MM.1S (cell line): Measurements from ENCODE around the gene PLXND1.

Source experiments
- DNase-seq: peaks from one replicate; pipeline ENCODE4 v3.0.0-alpha.2; 2015
- H2AFZ ChIP-seq: fragments of 300-600 bp; sonication (generic); 2 replicates; pipeline ENCODE4 v1.6.0; 2016; ENCODE audit warnings: antibody characterized with exemption, low read length
- H3F3A ChIP-seq: fragments of 300-600 bp; sonication (generic); 2 replicates; pipeline ENCODE4 v1.6.1; 2016; ENCODE audit warnings: mild to moderate bottlenecking, antibody characterized with exemption, low read length, moderate library complexity, mixed read lengths; ENCODE audit not compliant: insufficient read depth
- H3K27ac ChIP-seq: fragments of 300-600 bp; sonication (generic); 2 replicates; pipeline ENCODE4 v1.5.1; 2016; ENCODE audit warnings: mild to moderate bottlenecking, low read length
- H3K27me3 ChIP-seq: fragments of 300-600 bp; sonication (generic); replicated peaks from 2 replicates; pipeline ENCODE4 v1.6.0; 2016; ENCODE audit warnings: low read length; ENCODE audit not compliant: insufficient read depth
- H3K36me3 ChIP-seq: fragments of 300-600 bp; sonication (generic); replicated peaks from 2 replicates; pipeline ENCODE4 v1.6.1; 2016; ENCODE audit warnings: mild to moderate bottlenecking, low read length, mixed read lengths; ENCODE audit not compliant: insufficient read depth
- H3K4me1 ChIP-seq: fragments of 300-600 bp; sonication (generic); 2 replicates; pipeline ENCODE4 v1.6.1; 2016; ENCODE audit warnings: low read length, mixed read lengths
- H3K4me2 ChIP-seq: fragments of 300-600 bp; sonication (generic); 2 replicates; pipeline ENCODE4 v1.6.0; 2016; ENCODE audit warnings: low read depth, low read length
- H3K4me3 ChIP-seq: fragments of 300-600 bp; sonication (generic); 2 replicates; pipeline ENCODE4 v1.5.1; 2016; ENCODE audit warnings: low read length, mixed read lengths
- H3K79me2 ChIP-seq: fragments of 300-600 bp; sonication (generic); 2 replicates; pipeline ENCODE4 v1.6.1; 2016; ENCODE audit warnings: mixed run types, low read length, mixed read lengths
- H3K9ac ChIP-seq: fragments of 300-600 bp; sonication (generic); 2 replicates; pipeline ENCODE4 v1.6.1; 2016; ENCODE audit warnings: low read length, mixed read lengths
- H3K9me2 ChIP-seq: fragments of 300-600 bp; sonication (generic); replicated peaks from 2 replicates; pipeline ENCODE4 v1.6.1; 2016; ENCODE audit warnings: mild to moderate bottlenecking, low read length, mixed read lengths; ENCODE audit not compliant: insufficient read depth
- H3K9me3 ChIP-seq: fragments of 300-600 bp; sonication (generic); replicated peaks from 2 replicates; pipeline ENCODE4 v1.6.1; 2016; ENCODE audit warnings: mild to moderate bottlenecking, low read length, mixed read lengths; ENCODE audit not compliant: insufficient read depth
- H4K20me1 ChIP-seq: fragments of 300-600 bp; sonication (generic); 2 replicates; pipeline ENCODE4 v1.6.1; 2016; ENCODE audit warnings: mild to moderate bottlenecking, low read length, moderate library complexity, mixed read lengths; ENCODE audit not compliant: insufficient read depth
- EZH2 ChIP-seq: fragments of 300-600 bp; sonication (generic); optimal IDR thresholded peaks from 2 replicates; pipeline ENCODE3; 2017; ENCODE audit warnings: low read depth, mild to moderate bottlenecking, antibody characterized with exemption, low read length, mixed read lengths
- EZH2phosphoT487 ChIP-seq: fragments of 300-600 bp; sonication (generic); IDR thresholded peaks from 2 replicates; pipeline ENCODE4 v1.6.1; 2018; ENCODE audit warnings: antibody characterized with exemption, low read length
- TF ChIP-seq, protein P1 (sequence below): fragments of 300-600 bp; sonication (generic); IDR thresholded peaks from 2 replicates; pipeline ENCODE4 v1.5.1; 2016; ENCODE audit warnings: antibody characterized with exemption, low read length, mixed read lengths

The PLXND1 gene

DNA sequence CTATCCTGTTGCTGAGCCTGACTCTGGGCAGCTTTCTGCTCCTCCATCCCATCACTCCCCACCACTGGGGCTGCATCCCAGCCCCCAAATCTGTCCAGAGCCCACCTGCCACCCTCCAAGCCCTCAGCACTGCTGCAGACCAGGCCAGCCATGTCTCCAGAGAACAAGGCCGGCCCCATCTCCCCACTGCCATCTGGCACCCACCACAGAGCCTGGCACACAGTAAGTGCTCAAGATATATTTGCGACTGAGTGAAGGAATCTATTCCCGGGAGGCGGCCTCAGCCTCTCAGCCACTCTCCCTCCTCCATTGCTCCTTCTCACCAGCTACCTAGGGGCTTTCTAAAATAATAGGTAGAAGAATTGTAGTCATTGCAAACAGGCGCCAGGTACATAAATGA is 4.8 kb downstream of the PLXND1 start:
- Histone ChIP-seq H3K27me3 (peaks cover 10% of the 10 kb centered on the region), H2AFZ (no peak overlapping the region), H3K36me3 (no peaks in the 10 kb centered on the region), H3K4me3 (no peak overlapping the region), H3F3A (no peaks in the 10 kb centered on the region), H3K9me3 (no peaks in the 10 kb centered on the region), H4K20me1 (no peaks in the 10 kb centered on the region), H3K4me2 (no peak overlapping the region), H3K4me1 (0 out of 2 replicates have a peak, but pooled peaks cover 2% of the 10 kb centered on the region), H3K9ac (no peak overlapping the region), H3K9me2 (no peaks in the 10 kb centered on the region), H3K79me2 (no peaks in the 10 kb centered on the region), H3K27ac (no peak overlapping the region)
- TF ChIP-seq EZH2phosphoT487 = no peak
- TF ChIP-seq EZH2 = no peak
- TF ChIP-seq, protein P1, sequence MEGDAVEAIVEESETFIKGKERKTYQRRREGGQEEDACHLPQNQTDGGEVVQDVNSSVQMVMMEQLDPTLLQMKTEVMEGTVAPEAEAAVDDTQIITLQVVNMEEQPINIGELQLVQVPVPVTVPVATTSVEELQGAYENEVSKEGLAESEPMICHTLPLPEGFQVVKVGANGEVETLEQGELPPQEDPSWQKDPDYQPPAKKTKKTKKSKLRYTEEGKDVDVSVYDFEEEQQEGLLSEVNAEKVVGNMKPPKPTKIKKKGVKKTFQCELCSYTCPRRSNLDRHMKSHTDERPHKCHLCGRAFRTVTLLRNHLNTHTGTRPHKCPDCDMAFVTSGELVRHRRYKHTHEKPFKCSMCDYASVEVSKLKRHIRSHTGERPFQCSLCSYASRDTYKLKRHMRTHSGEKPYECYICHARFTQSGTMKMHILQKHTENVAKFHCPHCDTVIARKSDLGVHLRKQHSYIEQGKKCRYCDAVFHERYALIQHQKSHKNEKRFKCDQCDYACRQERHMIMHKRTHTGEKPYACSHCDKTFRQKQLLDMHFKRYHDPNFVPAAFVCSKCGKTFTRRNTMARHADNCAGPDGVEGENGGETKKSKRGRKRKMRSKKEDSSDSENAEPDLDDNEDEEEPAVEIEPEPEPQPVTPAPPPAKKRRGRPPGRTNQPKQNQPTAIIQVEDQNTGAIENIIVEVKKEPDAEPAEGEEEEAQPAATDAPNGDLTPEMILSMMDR = no peak
- DNase-seq = no peak

GRCh38 chr3:129600348-129600747 is 6.1 kb downstream of the PLXND1 start:
- DNase-seq = no peak
- Histone ChIP-seq H3K79me2 (no peaks in the 10 kb centered on the region), H3K4me3 (no peak overlapping the region), H3K4me2 (no peak overlapping the region), H3K9me2 (no peaks in the 10 kb centered on the region), H3K27ac (no peak overlapping the region), H3K9me3 (no peaks in the 10 kb centered on the region), H3K27me3 (peaks cover under 1% of the 10 kb centered on the region; the same call in 1 of the 2 replicates), H3K36me3 (no peaks in the 10 kb centered on the region), H3F3A (no peaks in the 10 kb centered on the region), H3K9ac (no peak overlapping the region), H4K20me1 (no peaks in the 10 kb centered on the region), H2AFZ (no peak overlapping the region), H3K4me1 (no peaks in the 10 kb centered on the region)
- no peak for TF ChIP-seq EZH2

GRCh38 chr3:129599607-129600006 is 6.9 kb downstream of the PLXND1 start:
- no peak for TF ChIP-seq EZH2phosphoT487
- no peak for TF ChIP-seq EZH2
- TF ChIP-seq, protein P1 = no peak
- H3K36me3 ChIP-seq = no peaks in the 10 kb centered on the region
- H2AFZ ChIP-seq = no peak overlapping the region
- no peaks in the 10 kb centered on the region for H3K4me1 ChIP-seq
- H3K27ac ChIP-seq = no peak overlapping the region
- H3K79me2 ChIP-seq = no peaks in the 10 kb centered on the region
- no peaks in the 10 kb centered on the region for H3K9me3 ChIP-seq
- no peak for DNase-seq
- no peaks in the 10 kb centered on the region for H4K20me1 ChIP-seq
- no peak overlapping the region for H3K4me2 ChIP-seq
- H3K4me3 ChIP-seq = no peak overlapping the region
- H3K27me3 ChIP-seq = no peaks in the 10 kb centered on the region
- H3K9ac ChIP-seq = no peak overlapping the region
- no peaks in the 10 kb centered on the region for H3K9me2 ChIP-seq
- no peaks in the 10 kb centered on the region for H3F3A ChIP-seq

GRCh38 chr3:129599073-129599472 is 7.4 kb downstream of the PLXND1 start:
- Histone ChIP-seq H3K36me3 (no peaks in the 10 kb centered on the region), H3K4me3 (no peak overlapping the region), H3K9ac (no peak overlapping the region), H3K9me2 (no peaks in the 10 kb centered on the region), H3F3A (no peaks in the 10 kb centered on the region), H3K79me2 (no peaks in the 10 kb centered on the region), H2AFZ (no peak overlapping the region), H3K27me3 (no peaks in the 10 kb centered on the region), H3K27ac (no peak overlapping the region), H3K4me1 (no peaks in the 10 kb centered on the region), H4K20me1 (no peaks in the 10 kb centered on the region), H3K4me2 (no peak overlapping the region), H3K9me3 (no peaks in the 10 kb centered on the region)
- DNase-seq = no peak
- no peak for TF ChIP-seq EZH2phosphoT487
- no peak for TF ChIP-seq EZH2
- TF ChIP-seq, protein P1 = no peak
